Stimulated activated CD4-positive, alpha-beta T cell treated with anti-CD3 and anti-CD28 coated beads, Interleukin-15, amount 100 ng/mL, for 48 hours (primary cell): Measurements from ENCODE around the gene SKIDA1.

Experiments used
- DNase-seq, 2 donors: peaks; one replicate each; pipeline ENCODE4 v3.0.0-alpha.2; 2020; ENCODE audit warnings: low read depth in 2 of 2

SKIDA1 gene

DNA sequence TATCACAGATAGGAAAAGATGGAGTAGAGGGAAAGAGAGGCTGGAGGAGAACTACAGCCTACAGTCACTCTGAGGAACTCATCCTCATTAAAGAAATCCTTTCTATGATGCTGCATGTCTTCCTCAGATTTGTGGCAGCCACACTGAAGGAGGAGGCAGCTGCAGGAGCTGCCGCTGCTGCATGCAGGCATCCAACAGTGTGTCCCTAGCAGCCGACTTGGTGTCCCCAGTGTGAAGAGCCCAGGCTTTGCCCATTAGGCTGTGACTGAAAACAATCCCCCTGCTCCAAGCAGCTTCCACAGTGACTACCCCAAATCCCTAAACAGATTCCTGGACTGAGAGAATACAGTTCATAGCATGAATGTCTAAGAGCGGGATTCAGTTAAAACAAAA lies 23.1 kb downstream of the SKIDA1 start:
- DNase-seq, result no peak

DNA sequence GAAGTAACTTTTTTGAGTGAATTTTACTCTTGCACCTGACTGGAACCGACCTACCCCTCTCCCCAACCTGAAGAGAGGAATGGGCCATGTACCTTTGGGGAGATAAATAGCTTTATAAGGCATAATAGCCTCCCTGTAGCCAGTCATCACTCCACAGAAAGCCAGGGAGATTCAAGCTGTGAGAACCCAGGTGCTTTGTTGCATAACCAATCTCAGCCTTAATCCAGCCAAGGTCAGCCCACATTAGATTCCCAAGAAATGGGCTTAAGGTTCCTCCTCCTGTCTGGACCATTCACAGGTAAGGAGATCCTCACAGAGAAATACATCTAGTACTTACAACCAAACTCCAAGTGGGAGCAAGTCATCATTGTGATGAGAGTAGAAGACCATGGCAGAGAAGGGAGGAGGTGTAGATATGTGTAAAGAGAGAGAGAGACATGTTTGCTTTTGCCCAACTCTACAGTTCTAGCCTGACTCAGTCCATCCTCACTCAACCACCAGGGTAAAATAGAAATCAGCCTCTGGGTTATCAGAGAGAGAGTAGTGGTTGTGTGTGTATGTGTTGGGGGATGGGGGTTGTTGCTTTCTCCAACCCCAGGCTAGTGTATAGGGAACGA lies 23.6 kb downstream of the SKIDA1 start:
- no peak for DNase-seq

DNA sequence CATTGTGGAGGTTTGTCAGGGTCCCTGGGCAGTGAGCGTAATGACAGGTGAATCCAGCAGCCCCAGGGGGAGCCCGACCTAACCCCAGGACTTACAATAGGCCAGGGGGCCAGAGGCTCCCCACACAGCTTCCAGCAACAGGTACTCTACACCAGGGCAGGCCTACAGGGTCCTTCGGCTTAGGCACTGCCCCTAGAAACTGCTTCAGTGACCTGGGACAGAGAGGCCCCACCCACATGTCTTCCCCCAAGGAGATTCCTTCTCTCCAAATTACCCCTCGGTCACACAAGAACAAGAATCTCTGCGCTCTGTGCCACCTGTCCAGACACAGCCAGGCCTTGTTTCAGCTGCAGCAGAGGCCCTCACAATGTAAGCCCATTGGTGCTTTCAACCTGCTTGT lies 24.4 kb downstream of the SKIDA1 start:
- DNase-seq, result no peak

DNA sequence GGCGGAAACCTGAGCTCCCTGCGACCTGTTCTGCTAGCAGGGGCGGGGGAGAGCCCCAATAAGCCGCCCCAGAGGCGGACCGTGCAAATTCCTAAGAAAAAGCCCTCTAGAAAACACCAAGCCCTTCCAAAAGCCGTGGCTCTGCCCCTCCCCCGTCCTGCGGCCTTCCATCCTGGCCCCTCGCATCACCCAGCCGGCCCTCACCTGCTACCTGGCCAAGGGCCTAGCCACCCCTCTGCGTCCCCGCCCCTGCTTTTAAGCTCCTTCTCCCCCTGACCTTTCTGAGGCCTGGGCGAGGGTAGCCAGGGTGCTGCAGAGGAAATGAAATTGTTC lies 24.9 kb downstream of the SKIDA1 start:
- no peak for DNase-seq

DNA sequence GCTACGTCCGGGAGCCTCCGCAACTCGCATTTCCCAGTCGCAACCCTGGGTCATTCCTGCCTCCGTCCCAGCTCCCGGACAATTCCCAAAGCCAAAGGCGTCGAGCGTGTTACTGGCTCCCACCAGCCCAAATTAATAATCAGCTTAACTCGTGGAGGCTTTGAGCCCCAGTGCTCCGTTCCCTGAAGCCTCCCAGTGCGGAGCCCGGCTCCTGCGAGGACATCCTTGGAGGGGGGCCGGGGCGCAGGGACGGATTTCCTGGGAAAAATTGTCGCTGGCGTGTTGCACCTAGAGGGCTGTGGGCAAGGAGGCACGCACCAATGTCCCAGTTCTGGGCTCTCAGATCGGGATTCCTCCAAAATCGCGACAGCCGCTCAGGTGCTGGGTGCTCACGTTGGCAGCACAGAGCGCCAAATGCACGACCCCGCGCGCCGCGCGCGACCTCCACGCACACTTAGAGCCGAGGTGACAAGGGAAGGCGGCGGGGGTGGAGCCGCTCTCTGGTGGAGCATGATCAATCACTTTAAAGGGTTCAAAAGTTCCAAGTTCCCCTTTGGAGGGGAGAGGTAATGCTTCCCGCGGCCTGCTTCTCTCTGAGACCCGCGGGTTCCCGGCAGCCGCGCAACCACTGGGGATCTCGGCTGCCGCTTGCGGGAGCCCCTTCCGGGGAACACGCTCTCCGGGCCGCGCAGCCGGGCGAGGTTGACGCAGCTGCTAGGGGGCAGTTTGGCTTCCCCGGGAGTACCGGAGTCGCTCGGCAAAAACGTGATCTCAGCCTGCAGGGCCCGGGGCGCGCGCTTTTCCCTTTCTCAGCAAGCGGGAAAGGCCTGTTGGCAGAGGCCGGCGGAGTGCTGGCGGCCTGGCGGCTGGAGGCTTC lies 25.5 kb downstream of the SKIDA1 start:
- no peak for DNase-seq

DNA sequence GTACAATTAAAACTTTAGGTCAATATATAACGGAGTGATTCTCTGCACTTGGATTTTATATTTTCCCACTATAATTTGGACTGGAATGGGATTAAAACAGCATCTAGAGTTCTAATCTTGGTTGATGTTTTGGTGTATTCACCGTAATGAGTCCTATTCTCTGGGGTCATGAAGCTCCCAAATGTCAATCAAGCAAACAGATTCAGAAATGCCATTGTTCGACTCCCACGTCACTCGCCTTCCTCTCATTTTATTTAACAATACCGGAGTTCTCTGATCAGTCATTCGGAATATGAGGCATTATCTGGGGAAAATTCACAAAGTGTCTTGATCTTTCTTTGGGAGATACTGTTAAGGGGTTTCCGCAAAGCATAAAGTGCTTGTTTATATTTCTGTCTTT lies 26.5 kb downstream of the SKIDA1 start:
- DNase-seq, result no peak

DNA sequence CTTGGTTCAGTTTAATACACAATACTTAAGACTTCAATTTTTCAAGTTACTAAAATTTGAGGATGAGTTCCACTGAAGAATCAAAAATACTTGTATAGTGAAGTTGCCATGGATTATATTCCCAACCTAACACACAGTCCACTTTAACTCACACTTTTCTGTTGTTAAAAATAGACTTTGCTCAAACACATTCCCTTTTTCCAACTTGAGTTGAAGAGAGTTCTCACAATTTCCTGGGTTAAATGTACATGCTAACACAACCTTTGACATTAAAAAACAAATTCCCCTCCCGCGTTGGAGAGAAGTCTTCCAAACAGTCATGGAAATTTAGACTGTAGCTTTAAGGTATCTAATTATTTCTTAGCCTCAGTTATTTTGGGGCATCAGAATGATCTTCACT lies 27.1 kb downstream of the SKIDA1 start:
- no peak for DNase-seq

DNA sequence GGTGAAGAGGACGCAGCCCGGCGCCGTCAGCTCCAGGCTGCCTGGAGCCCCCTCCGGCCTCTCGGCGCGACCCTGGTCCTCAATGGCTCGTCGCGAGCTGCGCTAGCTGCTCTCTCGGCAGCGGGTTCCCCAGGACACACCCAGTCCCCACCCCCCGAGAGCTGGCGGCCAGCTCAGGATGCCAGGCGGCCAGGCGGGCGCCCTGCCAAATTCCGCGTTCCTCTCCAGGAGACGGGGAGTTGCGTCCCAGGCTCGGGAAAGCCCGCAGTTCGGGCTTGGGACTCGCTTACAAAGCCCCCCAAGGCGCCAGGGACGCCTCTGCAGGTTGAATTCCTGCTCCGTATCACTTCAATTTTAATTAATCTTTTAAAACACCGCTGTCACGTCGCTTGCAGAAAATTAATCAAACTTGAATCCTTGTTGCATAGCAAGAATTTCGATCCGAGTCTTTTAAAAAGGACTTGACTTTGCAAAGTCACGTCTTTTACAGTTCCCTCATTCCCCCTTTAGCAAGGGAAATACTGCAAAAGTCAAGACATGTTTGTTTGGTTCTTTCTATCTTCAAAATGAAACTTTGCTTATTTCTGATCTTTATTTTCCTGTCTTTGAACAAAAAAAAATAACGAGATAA lies 28.2 kb downstream of the SKIDA1 start:
- no peak for DNase-seq

DNA sequence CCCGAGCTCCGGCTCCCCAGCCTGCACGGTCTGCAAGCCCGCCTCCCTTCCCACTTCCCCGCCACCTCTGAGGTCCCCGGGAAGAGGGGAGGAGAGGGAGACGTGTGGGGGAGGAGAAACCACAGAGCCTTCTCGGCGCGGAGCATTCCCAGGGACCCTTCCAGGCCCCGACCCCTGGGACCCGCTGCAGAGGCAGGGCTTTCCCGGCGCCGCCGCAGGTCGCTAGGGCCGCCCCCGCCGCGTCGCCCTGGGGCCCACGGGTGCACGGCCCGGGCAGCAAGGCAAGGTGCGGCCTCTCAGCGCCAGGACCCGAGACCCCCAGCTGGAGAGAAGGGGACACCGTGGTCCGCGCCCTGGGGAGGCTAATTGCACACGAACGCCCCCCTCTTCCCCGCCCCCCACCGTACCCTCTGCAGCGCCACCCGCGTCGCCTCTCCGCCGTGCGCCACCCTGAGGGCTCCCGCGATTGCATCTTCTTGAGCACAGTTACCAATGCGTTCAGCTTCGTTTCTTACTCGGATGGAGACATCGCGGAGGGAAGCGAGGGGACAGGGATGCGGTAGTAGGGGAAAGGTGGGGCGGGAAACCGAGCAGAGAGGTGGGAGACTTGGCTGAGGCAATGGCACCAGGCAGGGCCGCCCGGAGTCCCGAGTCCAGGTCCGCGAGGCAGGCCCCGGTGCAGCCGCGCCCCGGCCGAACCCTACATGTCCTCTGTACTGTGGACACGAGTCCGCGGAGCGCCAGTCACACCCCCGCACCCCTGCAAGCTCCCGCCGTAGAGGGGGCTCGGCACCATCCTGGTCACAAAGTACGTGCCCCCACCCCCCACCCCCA lies 28.9 kb downstream of the SKIDA1 start:
- no peak for DNase-seq

DNA sequence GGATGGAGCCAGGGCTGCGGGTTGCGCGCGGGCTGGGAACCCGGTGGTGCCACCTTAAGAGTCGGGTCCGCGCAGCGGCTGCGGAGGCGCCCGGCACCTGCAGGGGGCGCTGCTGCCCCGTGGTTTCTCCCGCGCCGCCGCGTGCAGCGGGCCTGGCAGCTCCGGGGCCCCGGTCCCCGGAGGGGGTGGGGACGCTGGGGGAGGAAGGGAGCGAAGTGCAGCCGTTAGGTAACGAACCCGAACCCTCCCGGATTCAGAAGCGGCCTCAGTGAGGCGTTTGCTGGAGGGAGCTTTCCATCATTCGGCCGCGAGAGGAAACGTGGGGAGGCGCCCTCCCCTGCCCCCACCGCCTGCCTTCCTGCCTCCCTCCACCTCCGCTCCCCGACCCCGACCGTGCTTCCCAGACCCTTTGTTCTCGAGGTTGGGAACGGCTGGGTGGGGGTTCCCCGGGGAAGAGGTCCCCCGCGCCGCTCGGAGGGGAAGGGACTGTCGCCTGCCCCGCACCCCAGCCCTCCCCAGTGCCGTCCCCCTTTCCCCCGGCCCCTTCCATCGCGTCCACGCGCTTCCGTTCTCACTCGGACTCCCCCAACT lies 29.6 kb downstream of the SKIDA1 start:
- peak; percentile 68 to 78 for DNase-seq

DNA sequence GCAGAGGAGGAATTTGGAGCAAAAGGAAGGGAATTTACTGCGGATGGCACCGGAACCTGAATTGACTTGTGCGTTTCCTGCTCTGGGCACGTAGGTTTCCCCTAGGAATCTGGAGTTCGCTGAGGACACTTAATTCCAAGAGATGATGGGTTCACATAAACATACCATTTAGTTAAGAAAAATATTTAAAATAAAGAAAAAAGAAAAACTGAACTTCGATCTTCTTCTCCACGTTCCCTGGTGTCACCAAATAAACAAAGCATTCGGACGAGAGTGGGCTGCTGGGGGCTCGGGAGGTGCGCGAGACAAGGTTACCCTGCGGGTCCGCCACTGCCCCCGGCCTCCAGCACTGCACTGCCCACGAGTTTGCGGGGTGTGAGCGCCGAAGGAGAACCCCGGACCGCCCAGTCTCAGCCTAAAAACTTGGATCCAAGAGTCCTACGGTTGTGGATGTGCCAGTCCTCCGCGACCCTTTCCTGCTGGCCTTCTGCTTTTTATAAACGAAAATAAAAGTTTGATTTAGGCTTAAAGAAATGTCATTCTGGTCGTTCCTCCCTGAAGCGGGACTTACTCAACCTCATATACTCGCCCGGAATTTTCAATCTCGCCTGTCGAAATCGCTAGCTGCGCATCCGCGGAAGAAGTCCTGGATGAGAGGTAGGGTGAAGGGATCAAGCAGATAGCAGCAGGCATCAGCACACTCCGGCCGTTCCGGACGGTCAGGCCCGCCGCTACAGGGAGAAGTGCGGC lies 30.3 kb downstream of the SKIDA1 start:
- no peak for DNase-seq

DNA sequence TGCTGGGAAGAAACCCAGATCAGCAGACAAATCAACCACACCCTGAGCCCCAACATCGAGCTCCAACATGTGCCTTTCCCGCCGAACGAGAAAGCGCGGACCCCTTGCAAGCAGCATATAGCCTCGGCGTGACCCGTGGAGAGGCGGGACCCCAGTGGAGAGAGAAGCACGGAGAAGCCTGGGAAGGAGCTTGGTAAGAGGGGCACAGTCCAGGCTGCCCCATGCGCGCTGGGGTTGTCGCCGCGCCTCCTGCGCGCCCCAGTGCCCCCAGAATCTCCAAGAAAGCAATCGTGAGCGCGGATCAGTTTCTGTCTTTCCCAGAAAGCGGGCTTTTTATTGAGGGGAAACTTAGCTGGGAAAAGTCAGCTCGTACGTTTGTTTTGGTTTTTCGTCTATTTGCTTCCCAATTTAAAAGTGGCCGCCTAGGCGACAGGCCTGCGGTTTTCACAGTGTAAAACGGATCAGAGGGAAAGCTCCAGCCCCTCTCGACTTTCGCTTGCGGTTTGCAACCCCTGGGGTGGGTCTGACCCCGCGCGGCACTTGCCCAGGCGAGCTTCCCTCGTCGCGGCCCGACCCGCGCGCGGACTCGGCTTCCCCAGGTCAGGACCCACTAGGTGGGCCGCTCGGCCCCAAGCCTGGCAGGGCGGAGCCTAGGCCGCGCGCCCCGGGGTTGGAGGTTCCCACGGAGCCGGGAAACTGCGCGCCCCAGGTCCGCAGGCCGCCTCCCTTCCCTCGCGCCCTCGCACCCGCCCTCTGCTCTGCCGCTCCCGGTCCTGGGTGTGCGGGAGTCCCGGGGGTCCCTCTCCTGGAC lies 31.1 kb downstream of the SKIDA1 start:
- DNase-seq, result no peak

DNA sequence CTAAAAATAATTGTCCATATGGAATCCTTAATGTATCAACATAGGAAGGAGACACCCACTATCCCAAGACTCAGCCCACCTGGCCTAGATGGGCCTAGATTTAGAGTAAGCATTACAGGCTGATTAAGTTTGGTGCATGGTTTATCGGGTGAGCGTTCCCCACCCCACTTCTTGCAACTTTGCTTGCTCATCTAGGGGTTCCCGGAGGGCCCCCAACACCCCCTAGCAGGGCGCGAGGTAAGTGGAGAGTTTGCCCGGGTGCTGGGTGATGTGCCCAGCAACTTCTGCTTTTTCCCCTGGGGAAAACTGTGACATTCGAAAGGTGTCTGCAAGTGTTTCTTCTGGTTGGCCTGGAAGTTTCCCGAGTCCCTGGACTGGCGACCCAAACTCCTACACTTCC lies 31.7 kb downstream of the SKIDA1 start:
- no peak for DNase-seq

DNA sequence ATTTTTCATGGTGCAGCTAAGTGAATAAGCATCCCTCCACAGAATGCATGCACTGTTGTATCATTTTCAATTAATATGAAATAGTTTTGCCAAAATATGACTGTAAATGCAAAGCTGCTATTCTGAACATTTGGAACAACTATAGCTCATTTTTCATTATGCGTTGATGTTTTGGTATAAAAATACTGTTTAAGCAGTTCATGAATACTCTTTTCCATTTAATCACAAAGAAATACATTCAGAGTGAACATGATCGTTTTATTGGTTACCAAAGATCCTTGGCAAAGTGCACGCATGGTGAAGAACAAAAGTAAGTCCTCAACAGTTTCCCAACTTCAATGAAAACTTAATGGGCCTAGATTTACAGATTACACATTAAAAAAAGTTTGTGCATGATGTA lies 33.1 kb downstream of the SKIDA1 start:
- no peak for DNase-seq

DNA sequence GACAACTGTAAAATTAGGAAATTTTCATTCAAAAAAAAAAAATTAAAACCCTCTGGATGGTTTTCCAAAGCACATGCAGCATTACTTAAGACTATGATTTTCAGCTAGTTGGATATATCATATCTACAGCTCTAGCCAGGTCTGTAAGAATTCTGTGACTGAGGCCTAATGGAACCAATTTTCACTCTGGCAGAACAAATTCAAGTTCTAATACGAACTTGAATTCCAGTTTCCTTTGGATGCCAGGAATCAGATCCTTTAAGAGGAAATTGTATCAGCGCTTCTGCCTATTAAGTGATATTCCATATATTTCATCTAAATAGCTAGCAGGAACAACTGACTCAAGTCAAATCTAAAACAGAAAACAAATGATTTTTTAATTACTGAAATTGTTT lies 34.8 kb downstream of the SKIDA1 start:
- no peak for DNase-seq

DNA sequence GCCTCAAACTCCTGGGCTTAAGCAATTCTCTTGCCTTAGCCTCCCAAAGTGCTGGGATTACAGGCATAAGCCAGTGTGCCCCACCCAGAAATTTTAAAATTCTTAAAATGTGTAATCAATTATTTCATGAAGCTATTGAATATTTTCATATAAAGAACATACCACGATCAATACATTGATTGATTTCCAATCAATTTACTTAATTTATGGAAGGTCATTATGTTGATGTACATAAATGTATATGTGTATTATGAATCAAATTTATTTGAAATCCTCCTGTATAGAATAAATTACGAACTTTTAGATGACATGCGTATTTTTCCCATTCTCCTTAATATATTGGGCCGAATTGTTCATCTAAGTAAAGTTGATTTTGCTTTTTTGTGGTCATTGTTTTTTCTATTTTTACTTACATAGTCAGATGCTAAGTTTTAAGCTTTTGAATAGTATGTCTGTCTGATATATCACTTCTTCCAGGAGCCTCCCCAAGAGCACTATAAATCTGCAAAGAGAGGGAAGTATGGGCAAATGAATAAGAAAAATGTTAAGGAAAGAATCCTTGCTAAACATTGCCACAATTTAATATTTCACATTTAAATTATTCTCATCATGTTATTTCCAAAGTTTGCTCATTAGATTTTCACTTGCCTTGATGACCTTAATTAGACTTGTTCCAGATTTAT lies 35.3 kb downstream of the SKIDA1 start:
- no peak for DNase-seq

DNA sequence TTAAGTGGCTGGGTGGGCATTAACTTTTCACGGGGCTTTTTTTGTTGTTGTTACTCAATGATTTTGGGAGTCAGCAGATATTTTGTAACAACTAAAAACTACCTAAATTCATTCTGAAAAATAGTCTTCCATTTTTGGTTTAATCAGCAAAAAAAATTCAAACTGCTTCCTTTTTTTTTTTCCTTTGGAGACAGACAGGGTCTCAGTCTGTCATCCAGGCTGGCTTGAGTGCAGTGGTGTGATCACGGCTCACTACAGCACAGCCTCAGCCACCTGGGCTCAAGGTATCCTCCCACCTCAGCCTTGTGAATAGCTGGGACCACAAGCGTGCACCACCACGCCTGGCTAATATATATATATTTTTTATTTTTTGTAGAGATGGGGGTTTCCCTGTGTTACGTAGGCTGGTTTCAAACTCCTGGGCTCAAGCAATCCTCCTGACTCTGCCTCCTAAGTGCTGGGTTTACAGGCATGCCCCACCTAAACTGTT lies 36.5 kb downstream of the SKIDA1 start:
- DNase-seq, result no peak

DNA sequence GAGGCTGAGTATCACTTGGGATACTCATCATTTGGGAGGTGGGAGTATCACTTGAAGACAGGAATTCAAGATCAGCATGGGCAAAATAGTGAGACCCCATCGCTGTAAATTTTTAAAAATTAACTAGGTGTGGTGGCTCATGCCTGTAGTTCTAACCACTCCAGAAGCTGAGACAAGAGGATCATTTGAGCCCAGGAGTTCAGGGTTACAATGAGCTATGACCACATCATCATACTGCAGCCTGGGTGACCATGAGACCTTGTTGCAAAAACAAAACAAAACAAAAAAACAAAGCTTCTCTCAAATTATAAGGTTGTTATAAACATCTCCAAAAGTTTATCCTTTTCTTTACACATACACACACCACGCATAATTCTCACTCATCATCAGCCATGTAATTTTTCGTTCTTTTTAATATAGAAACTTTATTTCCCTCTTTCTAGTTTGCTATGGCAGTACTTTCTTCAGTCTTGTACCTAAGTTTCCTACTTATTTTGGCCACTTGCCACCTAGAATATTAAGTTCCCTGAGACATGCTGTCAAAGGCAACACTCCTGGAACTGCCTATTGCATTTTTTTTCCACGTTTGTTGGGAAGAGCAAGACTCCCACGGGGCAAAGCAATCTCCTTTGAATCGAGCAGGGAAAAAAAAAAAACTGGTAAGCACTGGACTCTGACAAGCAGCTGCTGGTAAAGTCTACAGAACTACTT lies 37.1 kb downstream of the SKIDA1 start:
- no peak for DNase-seq
